ENCODE results near the gene GRB10.

Gene GRB10

DNA sequence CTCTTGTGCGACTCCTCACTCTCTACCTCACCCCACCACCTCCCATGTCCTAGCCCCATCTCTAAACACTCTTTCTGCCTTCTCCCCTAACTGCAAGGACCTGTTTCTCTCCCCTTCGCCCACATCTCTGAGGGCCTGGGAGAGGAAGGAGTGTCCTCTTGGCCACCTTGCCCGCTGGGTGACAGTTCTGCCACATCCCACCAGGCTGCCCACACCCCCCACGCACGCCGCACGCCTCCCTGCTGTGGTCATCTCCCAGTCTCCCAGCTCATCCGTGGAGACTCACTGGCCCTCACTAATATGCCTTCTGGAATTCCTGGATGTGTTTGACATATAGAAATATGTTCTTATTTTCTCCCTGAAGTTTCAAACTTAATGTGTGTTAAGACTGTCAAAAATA, 48.5 kb downstream of the GRB10 start:
- no peaks in the 10 kb centered on the region for H3K36me3 Mint-ChIP-seq
- H3K4me3 Mint-ChIP-seq, result no peak overlapping the region
- no peaks in the 10 kb centered on the region for H3K4me1 Mint-ChIP-seq
- H3K9me3 Mint-ChIP-seq, result peaks cover 2% of the 10 kb centered on the region
- DNase-seq (ENCODE audit: low spot score in 2 of 2) (no peak), ATAC-seq (ENCODE audit: low read depth) (no peak)
- H3K27ac Mint-ChIP-seq, result no peak overlapping the region
- H3K27me3 Mint-ChIP-seq, result peaks cover 6% of the 10 kb centered on the region

DNA sequence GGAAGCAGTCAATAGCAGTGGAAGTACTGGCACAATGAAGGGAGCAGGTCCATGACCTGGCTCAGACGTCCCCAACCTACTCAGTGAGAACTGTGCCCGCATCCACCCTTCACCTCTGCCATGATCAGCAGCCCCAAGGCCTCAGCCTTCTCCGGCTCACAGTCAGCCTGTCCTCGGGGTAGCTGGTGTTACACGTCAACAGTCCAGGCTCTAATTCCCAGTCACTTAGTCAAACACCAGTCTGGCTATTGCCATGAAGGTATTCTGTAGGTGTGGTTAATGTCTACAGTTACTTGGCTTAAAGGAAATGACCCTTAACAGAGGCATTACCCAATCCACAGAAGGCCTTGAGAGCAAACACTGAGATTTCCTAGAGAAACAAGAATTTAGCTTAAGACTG, 49.1 kb downstream of the GRB10 start:
- H3K27me3 Mint-ChIP-seq, result peaks cover 6% of the 10 kb centered on the region
- H3K27ac Mint-ChIP-seq, result no peak overlapping the region
- no peak overlapping the region for H3K4me3 Mint-ChIP-seq
- no peak for ATAC-seq (ENCODE audit: low read depth)
- H3K4me1 Mint-ChIP-seq, result no peaks in the 10 kb centered on the region
- H3K9me3 Mint-ChIP-seq, result peaks cover 2% of the 10 kb centered on the region
- DNase-seq (ENCODE audit: low spot score in 2 of 2), result no peak
- no peaks in the 10 kb centered on the region for H3K36me3 Mint-ChIP-seq

DNA sequence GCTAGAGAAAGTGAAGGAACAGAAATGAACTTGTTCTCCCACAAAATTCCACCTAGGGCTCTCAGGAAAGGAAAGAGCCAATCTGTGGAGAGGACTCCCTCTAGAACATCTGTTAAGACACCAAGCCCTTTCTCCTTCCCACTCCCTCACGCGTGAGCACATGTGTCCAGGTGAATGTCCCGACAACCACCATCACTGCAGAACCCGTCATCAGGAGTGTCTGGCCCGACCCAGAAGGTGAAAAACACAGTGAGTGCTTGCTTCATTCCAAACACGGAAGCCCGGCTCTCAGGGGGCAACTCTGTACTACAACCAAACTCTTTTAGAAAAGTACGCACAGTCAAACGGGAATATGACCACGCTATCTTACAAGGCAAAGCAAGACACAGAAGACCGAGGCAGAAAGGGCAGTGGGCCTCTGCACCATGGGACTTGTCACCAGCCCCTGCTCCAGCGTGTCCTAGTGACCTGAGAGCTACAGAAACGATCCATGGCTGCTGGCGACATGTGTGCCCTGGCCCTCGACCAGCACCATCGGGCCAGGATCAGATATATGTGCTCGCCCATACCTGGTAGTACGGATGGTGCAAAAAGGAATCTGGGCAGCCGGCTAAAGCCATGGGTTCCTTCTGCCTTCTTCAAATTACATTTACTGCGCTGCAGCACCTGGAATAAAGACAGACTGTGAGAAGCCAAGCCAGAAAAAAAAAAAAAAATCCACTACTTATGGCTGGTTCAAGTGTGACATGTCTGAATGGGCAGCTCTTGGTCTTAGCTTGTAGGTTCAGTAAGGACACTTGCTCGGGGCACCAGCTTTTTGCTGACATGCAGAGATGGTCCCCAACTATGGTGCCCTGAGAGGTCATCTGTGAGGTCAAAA, 50.8 kb downstream of the GRB10 start:
- peaks cover 9% of the 10 kb centered on the region for H3K27me3 Mint-ChIP-seq
- H3K4me3 Mint-ChIP-seq, result no peak overlapping the region
- no peaks in the 10 kb centered on the region for H3K4me1 Mint-ChIP-seq
- no peaks in the 10 kb centered on the region for H3K9me3 Mint-ChIP-seq
- no peak for ATAC-seq (ENCODE audit: low read depth)
- DNase-seq (ENCODE audit: low spot score in 2 of 2), result no peak
- H3K27ac Mint-ChIP-seq, result no peak overlapping the region
- no peaks in the 10 kb centered on the region for H3K36me3 Mint-ChIP-seq

DNA sequence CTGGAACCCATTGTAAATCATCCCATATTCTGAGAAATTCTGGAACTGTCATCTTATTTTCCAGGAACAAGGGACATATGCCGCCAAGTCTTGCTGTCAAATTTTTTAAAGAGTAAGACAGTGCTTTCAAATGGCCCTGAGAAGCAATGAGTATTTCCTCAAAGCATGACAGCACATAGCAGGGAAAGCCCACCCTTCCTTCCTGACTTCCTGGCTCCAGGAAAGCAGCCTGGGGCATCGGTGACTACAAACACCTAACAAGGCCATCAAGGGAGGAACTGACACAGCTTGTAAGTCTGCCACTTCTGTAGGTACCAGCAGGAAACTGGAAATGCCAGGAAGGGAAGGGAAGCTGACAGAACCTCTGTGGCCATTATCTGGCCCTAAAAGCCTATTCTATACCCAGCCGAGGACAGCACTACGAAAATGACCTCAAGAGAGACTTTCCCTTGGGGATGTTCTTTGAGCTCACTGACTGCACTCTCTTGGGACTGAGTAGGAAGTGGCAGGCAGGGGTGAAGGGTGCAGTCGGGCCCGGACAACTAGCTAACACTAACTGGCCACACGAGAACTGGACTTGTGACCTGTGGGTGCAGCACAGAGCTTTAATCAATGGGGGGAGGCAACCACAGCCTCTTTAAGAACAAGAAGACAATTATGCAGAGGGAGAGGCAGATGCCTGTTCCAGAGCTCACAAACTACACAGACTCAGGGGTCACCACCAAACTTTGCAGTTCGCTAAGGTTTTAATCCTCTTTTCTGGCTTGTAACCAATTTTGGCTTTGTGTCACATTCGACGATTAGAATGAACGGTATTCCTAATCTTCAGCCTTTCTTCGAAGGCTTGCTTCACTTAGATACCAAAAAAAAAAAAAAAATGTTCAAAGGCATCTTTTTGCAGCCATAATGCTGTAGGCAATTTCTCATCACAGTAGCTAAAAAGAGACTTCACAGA, 52.0 kb downstream of the GRB10 start:
- H3K27ac Mint-ChIP-seq, result no peak overlapping the region
- ATAC-seq (ENCODE audit: low read depth), result no peak
- DNase-seq (ENCODE audit: low spot score in 2 of 2), result no peak
- H3K27me3 Mint-ChIP-seq, result peaks cover 9% of the 10 kb centered on the region
- no peaks in the 10 kb centered on the region for H3K9me3 Mint-ChIP-seq
- H3K4me1 Mint-ChIP-seq, result no peaks in the 10 kb centered on the region
- no peak overlapping the region for H3K4me3 Mint-ChIP-seq
- H3K36me3 Mint-ChIP-seq, result no peaks in the 10 kb centered on the region

DNA sequence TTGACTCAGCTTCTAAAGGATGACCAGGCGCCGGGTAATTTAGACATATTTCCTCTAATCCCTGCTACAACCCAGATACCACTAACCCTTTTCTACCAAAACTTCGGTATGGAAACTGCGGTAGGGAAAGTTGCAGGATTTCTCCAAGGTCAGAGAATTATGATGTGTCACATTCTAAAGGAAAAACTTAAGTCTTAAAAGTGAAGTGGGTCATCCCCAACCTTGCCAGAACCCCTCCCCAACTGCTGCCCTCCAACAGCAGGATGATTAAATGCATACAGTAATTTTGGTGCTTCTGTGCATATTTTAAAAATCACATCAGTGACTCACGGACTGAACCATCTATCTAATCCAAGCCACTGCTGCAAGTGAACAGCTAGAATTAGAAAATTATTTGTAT, 52.7 kb downstream of the GRB10 start:
- no peak overlapping the region for H3K27ac Mint-ChIP-seq
- no peaks in the 10 kb centered on the region for H3K9me3 Mint-ChIP-seq
- H3K36me3 Mint-ChIP-seq, result no peaks in the 10 kb centered on the region
- no peaks in the 10 kb centered on the region for H3K4me1 Mint-ChIP-seq
- peaks cover 9% of the 10 kb centered on the region for H3K27me3 Mint-ChIP-seq
- DNase-seq (ENCODE audit: low spot score in 2 of 2) (no peak), ATAC-seq (ENCODE audit: low read depth) (no peak)
- no peak overlapping the region for H3K4me3 Mint-ChIP-seq

DNA sequence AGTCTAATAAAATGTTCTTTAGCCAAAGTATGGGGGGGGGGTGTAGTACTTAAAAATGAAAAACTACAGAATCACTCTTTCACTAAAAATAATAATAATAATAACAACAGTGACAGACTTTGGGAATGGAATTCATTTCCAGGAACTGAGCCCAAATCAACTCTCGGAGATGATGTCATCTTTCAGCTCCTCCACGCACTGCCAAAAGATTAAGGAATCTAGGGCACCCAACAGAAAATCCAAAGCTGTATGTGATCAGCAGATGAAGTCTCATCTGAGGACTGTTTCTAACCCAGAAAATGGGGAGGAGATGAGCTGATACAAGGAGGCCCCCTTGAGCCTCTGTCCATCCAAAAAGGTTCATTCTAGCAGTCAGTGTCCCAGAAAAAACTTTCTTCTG, 54.5 kb downstream of the GRB10 start:
- Mint-ChIP-seq H3K27me3 (peaks cover 7% of the 10 kb centered on the region), H3K36me3 (no peaks in the 10 kb centered on the region), H3K4me1 (no peaks in the 10 kb centered on the region), H3K27ac (no peak overlapping the region), H3K9me3 (no peaks in the 10 kb centered on the region), H3K4me3 (no peak overlapping the region)
- DNase-seq (ENCODE audit: low spot score in 2 of 2) (no peak), ATAC-seq (ENCODE audit: low read depth) (no peak)

DNA sequence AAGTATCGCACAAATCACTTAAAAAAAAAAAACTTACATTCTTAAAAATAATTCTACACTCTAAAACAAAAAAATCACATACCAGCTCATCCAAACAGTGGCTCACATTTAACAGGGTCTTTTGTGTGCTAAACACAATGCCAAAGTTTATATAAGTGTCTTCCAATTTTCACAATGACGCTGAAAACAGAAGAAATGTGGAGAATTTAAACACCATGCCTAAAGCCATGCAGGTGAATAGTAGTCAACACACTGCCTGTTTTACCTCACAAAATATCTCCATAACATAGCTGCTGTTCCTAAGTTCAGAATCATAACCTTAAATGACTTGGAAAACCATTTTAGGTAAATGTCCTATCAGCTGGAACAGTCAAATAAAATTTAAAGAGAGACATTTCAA, 55.0 kb downstream of the GRB10 start:
- Mint-ChIP-seq H3K27me3 (peaks cover 7% of the 10 kb centered on the region), H3K9me3 (no peaks in the 10 kb centered on the region), H3K4me3 (no peak overlapping the region), H3K4me1 (no peaks in the 10 kb centered on the region), H3K36me3 (no peaks in the 10 kb centered on the region), H3K27ac (no peak overlapping the region)
- ATAC-seq (ENCODE audit: low read depth) (no peak), DNase-seq (ENCODE audit: low spot score in 2 of 2) (no peak)

DNA sequence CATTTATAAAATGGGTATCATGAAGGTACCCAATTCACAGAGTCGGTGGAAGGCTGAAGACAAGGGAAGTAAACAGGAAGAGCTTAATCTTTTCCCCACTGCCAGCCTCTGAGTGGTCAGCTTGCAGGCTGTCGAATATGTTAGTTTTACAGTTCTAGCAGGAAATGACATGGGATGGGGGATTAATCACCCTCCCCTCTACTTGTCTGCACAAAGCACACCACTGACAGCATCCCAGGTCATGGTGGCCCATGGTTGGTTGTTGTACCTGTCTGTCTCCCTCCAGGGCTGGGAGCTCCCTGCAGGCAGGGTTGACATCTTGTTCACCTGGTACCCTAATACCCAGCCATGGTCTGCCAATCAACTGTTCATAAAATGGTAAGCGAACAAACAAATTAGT, 55.6 kb downstream of the GRB10 start:
- Mint-ChIP-seq H3K27me3 (peaks cover 7% of the 10 kb centered on the region), H3K27ac (no peak overlapping the region), H3K4me3 (no peak overlapping the region), H3K9me3 (no peaks in the 10 kb centered on the region), H3K4me1 (no peaks in the 10 kb centered on the region), H3K36me3 (no peaks in the 10 kb centered on the region)
- DNase-seq (ENCODE audit: low spot score in 2 of 2) (no peak), ATAC-seq (ENCODE audit: low read depth) (no peak)

DNA sequence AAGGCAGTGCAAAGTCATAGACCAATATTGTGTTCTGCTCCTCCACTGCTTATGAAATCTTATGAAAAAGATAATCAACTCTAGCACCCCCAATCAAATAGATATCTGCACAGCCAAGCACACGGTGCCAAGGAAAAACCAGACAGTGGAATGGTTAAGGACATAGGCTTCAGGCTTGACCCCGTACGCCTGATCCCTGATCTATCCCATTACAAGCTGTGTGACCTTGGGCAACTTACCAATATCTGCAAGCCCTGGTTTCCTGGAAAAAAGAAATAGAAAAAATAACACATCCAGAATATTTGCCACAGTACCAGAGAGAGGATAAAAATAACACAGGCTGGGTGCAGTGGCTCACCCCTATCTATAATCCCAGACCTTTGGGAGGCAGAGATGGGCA, 56.9 kb downstream of the GRB10 start:
- Mint-ChIP-seq H3K27me3 (peaks cover 8% of the 10 kb centered on the region), H3K4me3 (no peak overlapping the region), H3K36me3 (no peaks in the 10 kb centered on the region), H3K9me3 (no peaks in the 10 kb centered on the region), H3K4me1 (no peaks in the 10 kb centered on the region), H3K27ac (no peak overlapping the region)
- DNase-seq (ENCODE audit: low spot score in 2 of 2) (no peak), ATAC-seq (ENCODE audit: low read depth) (no peak)

DNA sequence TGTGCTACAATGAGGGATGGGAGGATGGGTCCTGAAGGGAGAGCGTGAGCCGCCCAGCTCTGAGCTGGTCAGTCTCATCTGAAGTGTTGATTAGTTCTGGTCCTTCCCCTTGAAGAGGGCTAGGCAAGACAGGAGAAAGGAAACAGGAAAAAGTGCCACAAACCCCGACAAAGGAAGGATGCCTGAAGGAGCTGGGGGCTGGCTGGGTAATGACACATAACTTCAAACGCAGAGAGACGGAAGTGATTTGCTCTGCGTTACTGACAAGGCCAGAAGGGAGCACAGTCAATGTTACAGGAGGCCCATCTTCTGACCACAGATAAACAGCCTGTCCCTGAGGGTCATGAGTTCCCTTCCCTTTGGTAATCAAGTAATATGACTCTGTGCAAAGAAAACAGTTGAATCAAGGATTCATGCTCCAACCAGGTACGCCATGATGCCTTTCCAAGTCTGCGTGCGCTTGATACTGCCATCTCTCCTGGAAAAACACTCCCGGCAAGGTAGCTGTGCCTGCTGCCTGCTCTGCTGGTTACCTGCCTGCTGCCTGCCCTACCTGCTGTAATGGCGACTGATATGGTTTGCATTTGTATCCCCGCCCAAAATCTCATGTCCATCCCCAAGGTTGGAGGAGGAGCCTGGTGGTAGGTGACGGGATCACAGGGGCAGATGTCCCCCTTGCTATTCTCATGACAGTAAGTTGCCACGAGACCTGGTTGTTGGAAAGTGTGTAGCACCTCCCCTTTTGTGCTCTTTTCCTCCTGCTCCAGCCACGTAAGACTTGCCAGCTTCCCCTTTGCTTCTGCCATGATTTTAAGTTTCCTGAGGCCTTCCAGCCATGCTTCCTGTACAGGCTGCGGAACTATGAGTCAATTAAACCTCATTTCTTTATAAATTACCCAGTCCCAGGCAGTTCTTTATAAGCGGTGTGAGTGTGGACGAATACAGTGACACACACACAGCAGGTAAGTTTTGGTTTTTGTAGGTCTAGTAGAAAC, 57.9 kb downstream of the GRB10 start:
- Mint-ChIP-seq H3K27me3 (peaks cover 10% of the 10 kb centered on the region), H3K36me3 (no peaks in the 10 kb centered on the region), H3K27ac (no peak overlapping the region), H3K4me1 (no peaks in the 10 kb centered on the region), H3K4me3 (no peak overlapping the region), H3K9me3 (no peaks in the 10 kb centered on the region)
- DNase-seq (ENCODE audit: low spot score in 2 of 2), result no peak
- ATAC-seq (ENCODE audit: low read depth), result no peak

DNA sequence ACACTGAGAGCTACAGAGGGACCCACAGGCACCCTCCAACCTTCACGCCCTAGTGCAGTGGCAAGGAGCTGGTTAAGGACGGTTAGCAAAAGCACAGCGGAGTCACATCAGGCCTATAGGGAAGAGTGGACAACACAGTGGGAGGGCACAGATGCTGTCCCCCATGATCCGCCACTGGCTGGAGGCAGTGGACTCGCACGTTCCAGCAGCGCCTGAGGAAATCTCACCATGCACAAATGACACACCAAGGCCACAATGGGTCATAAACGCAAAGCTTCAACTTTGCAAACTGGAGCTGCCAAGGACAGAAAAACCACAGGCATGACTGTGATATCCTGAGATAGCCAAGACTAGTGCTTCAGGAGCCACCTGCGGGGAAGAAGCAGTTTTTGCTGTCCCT, 58.8 kb downstream of the GRB10 start:
- no peaks in the 10 kb centered on the region for H3K9me3 Mint-ChIP-seq
- H3K4me1 Mint-ChIP-seq, result no peaks in the 10 kb centered on the region
- H3K27me3 Mint-ChIP-seq, result peaks cover 11% of the 10 kb centered on the region
- no peak for ATAC-seq (ENCODE audit: low read depth)
- H3K27ac Mint-ChIP-seq, result no peak overlapping the region
- H3K36me3 Mint-ChIP-seq, result no peaks in the 10 kb centered on the region
- DNase-seq (ENCODE audit: low spot score in 2 of 2), result no peak
- H3K4me3 Mint-ChIP-seq, result no peak overlapping the region

DNA sequence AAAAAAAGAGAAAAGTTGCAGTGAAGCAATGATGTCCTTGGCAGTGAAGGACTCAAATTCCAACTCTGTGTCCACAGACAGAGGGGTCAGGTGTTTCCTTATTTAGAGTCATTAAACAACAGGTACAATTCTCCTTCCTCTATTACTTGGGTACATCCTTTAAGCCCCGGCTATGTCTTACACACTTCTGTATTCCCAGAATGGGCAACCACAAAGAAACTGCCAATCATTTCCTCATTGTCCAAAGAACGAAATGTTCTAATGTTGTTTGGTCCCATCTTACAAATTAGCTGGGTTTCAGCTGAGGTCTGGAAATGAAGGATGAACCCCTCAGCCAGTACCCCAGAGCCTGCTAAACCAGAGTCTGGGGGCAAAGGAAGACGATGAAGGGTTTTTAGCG, 59.5 kb downstream of the GRB10 start:
- no peaks in the 10 kb centered on the region for H3K36me3 Mint-ChIP-seq
- H3K27ac Mint-ChIP-seq, result no peak overlapping the region
- H3K4me3 Mint-ChIP-seq, result no peak overlapping the region
- H3K27me3 Mint-ChIP-seq, result peaks cover 13% of the 10 kb centered on the region
- DNase-seq (ENCODE audit: low spot score in 2 of 2), result no peak
- no peak for ATAC-seq (ENCODE audit: low read depth)
- no peaks in the 10 kb centered on the region for H3K9me3 Mint-ChIP-seq
- H3K4me1 Mint-ChIP-seq, result no peaks in the 10 kb centered on the region

DNA sequence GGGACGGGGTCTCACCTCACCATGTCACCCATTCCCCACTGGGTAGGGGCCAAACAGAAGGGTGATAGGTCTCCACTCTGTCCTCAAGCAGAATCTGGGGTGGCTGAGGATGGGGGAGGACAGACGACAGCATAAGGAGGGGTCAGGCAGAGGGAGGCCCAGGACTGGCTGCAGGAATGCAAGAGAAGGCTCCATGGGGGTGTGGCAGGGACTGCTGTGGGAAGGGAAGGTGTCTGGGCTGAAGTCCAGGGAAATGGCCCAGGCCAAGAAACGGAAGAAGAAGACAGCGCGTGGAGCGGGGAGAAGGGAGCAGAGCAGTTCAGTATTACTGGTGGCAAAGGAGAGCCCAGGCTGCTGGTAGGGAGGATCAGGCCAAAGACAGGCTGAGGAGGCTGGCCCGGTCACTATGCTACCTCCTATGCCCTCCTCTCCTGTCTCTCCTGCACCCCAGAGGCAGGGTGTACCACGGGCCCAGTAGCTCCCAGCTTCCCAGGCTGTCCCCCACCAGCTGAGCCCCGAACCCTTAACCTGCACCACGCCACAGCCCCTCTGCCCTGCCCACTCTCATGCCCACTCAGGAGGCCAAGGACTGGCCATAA, 60.9 kb downstream of the GRB10 start:
- ATAC-seq (ENCODE audit: low read depth) (no peak), DNase-seq (ENCODE audit: low spot score in 2 of 2) (no peak)
- Mint-ChIP-seq H3K27ac (no peak overlapping the region), H3K4me1 (no peaks in the 10 kb centered on the region), H3K9me3 (no peaks in the 10 kb centered on the region), H3K4me3 (no peak overlapping the region), H3K36me3 (no peaks in the 10 kb centered on the region), H3K27me3 (peaks cover 12% of the 10 kb centered on the region)
